Urinary bladder (tissue), 4 donors: ENCODE measurements around the gene FER. TPM values are rescaled to one million over a fixed set of nuclear protein-coding genes. Genes with fewer than 3 reads are reported as not detected.
"Not testable (repeated sequence)": the region's sequence is repeated elsewhere in the genome, so short reads cannot be mapped to it uniquely, and the experiment has no call there.

Experiments used
- DNase-seq: peaks from one replicate; pipeline ENCODE4 v3.0.0-alpha.2; 2015; ENCODE audit errors: extremely low spot score
- H3K27ac ChIP-seq: one replicate; pipeline ENCODE4 v1.5.1; 2013; ENCODE audit warnings: low read depth, mild to moderate bottlenecking, moderate library complexity
- H3K36me3 ChIP-seq: one replicate; pipeline ENCODE4 v1.6.1; 2013; ENCODE audit warnings: mild to moderate bottlenecking, moderate library complexity; ENCODE audit not compliant: insufficient read depth
- H3K4me1 ChIP-seq: one replicate; pipeline ENCODE4 v1.6.1; 2013; ENCODE audit warnings: mild to moderate bottlenecking, moderate library complexity; ENCODE audit not compliant: insufficient read depth
- H3K4me3 ChIP-seq: one replicate; pipeline ENCODE4 v1.5.1; 2013; ENCODE audit warnings: low read depth, low read length
- WGBS: extraction: QIAGEN DNeasy Blood & Tissue Kit; methylation state at CpG from one replicate; pipeline ENCODE4 v1.1.7; 2013; 5-methylcytosine and 5-hydroxymethylcytosine counted together
- polyA plus RNA-seq: library from polyadenylated mRNA; stranded (reverse); fragments of 200-250 nt; gene quantifications from one replicate; pipeline ENCODE4 v1.2.3, GENCODE V29; 2013
- total RNA-seq: library from RNA; depleted of rRNA; stranded (reverse); fragments of >200 nt; gene quantifications from one replicate; pipeline ENCODE4 v1.2.3, GENCODE V29; 2014
- donor health status: healthy with polysubstance abuse.
- donor health status: healthy.

FER gene
- total and polyA plus RNA-seq, 2 donors, result 6.3 to 84.6 TPM

- Histone ChIP-seq H3K36me3 (no peaks in the 10 kb centered on the region), H3K4me3 (no peak overlapping the region), H3K4me1 (no peaks in the 10 kb centered on the region), H3K27ac (no peak overlapping the region)
- DNase-seq, result no peak
Measured at GRCh38 chr5:108898707-108899106, 151.0 kb downstream of the FER start.

GRCh38 chr5:108899244-108899643 lies 151.5 kb downstream of the FER start:
- not testable (repeated sequence) for H3K27ac ChIP-seq, H3K36me3 ChIP-seq, DNase-seq, H3K4me1 ChIP-seq, H3K4me3 ChIP-seq
- WGBS, result 66% methylated on average over 6 of the region's 6 CpGs

- DNase-seq, result no peak
Measured at GRCh38 chr5:108900668-108901067, 153.0 kb downstream of the FER start.

GRCh38 chr5:108905805-108906204 lies 158.1 kb downstream of the FER start:
- no peak overlapping the region for H3K27ac ChIP-seq
- H3K4me3 ChIP-seq, result no peak overlapping the region
- H3K4me1 ChIP-seq, result no peaks in the 10 kb centered on the region
- DNase-seq, result no peak
- H3K36me3 ChIP-seq, result no peaks in the 10 kb centered on the region

More at GRCh38 chr5:108900668-108901067, 153.0 kb downstream of the FER start:
- H3K4me1 ChIP-seq, result no peaks in the 10 kb centered on the region
- WGBS, result 84% methylated on average over 3 of the region's 3 CpGs
- no peaks in the 10 kb centered on the region for H3K36me3 ChIP-seq
- no peak overlapping the region for H3K27ac ChIP-seq
- H3K4me3 ChIP-seq, result no peak overlapping the region

GRCh38 chr5:108910627-108911026 lies 162.9 kb downstream of the FER start:
- Histone ChIP-seq H3K36me3 (no peaks in the 10 kb centered on the region), H3K27ac (no peak overlapping the region), H3K4me3 (no peak overlapping the region), H3K4me1 (no peaks in the 10 kb centered on the region)
- no peak for DNase-seq
- 99% methylated on average over 3 of the region's 3 CpGs for WGBS

- no peaks in the 10 kb centered on the region for H3K4me1 ChIP-seq
- H3K4me3 ChIP-seq, result no peak overlapping the region
- H3K27ac ChIP-seq, result no peak overlapping the region
- no peaks in the 10 kb centered on the region for H3K36me3 ChIP-seq
- 98% methylated on average over 3 of the region's 3 CpGs for WGBS
- DNase-seq, result no peak
Measured at GRCh38 chr5:108911055-108911454, 163.4 kb downstream of the FER start.

- no peak overlapping the region for H3K27ac ChIP-seq
- H3K36me3 ChIP-seq, result no peaks in the 10 kb centered on the region
- H3K4me1 ChIP-seq, result no peaks in the 10 kb centered on the region
- no peak overlapping the region for H3K4me3 ChIP-seq
- no peak for DNase-seq
Measured at GRCh38 chr5:108917596-108917995, 169.9 kb downstream of the FER start.

GRCh38 chr5:108919591-108920326 lies 172.1 kb downstream of the FER start:
- Histone ChIP-seq H3K4me1 (no peaks in the 10 kb centered on the region), H3K27ac (no peak overlapping the region), H3K4me3 (no peak overlapping the region), H3K36me3 (no peaks in the 10 kb centered on the region)
- WGBS, result 69% methylated on average over 2 of the region's 2 CpGs
- DNase-seq, result no peak

GRCh38 chr5:108924457-108924961 lies 176.8 kb downstream of the FER start:
- no peaks in the 10 kb centered on the region for H3K36me3 ChIP-seq
- H3K4me3 ChIP-seq, result no peak overlapping the region
- no peak overlapping the region for H3K27ac ChIP-seq
- DNase-seq, result no peak
- 95% methylated on average over 3 of the region's 3 CpGs for WGBS
- no peaks in the 10 kb centered on the region for H3K4me1 ChIP-seq

- Histone ChIP-seq H3K36me3 (no peaks in the 10 kb centered on the region), H3K27ac (no peak overlapping the region), H3K4me1 (no peaks in the 10 kb centered on the region), H3K4me3 (no peak overlapping the region)
- no peak for DNase-seq
Measured at GRCh38 chr5:108925073-108925472, 177.4 kb downstream of the FER start.

- Histone ChIP-seq H3K4me3 (no peak overlapping the region), H3K27ac (no peak overlapping the region), H3K36me3 (no peaks in the 10 kb centered on the region), H3K4me1 (no peaks in the 10 kb centered on the region)
- no peak for DNase-seq
- 93% methylated on average over 3 of the region's 3 CpGs for WGBS
Measured at GRCh38 chr5:108930107-108930506, 182.4 kb downstream of the FER start.

GRCh38 chr5:108935611-108936010 lies 187.9 kb downstream of the FER start:
- Histone ChIP-seq H3K4me3 (no peak overlapping the region), H3K36me3 (no peaks in the 10 kb centered on the region), H3K4me1 (no peaks in the 10 kb centered on the region), H3K27ac (no peak overlapping the region)
- WGBS, result 31% methylated on average over 2 of the region's 2 CpGs
- DNase-seq, result no peak

- H3K4me3 ChIP-seq, result no peak overlapping the region
- H3K27ac ChIP-seq, result no peak overlapping the region
- H3K4me1 ChIP-seq, result no peaks in the 10 kb centered on the region
- 95% methylated on average over 2 of the region's 2 CpGs for WGBS
- DNase-seq, result no peak
- H3K36me3 ChIP-seq, result no peaks in the 10 kb centered on the region
Measured at GRCh38 chr5:108937221-108937620, 189.5 kb downstream of the FER start.

GRCh38 chr5:108940506-108940905 lies 192.8 kb downstream of the FER start:
- H3K4me3 ChIP-seq, result no peak overlapping the region
- H3K4me1 ChIP-seq, result no peaks in the 10 kb centered on the region
- 91% methylated on average over 4 of the region's 4 CpGs for WGBS
- no peak for DNase-seq
- no peaks in the 10 kb centered on the region for H3K36me3 ChIP-seq
- no peak overlapping the region for H3K27ac ChIP-seq

- H3K4me3 ChIP-seq, result no peak overlapping the region
- no peaks in the 10 kb centered on the region for H3K4me1 ChIP-seq
- no peaks in the 10 kb centered on the region for H3K36me3 ChIP-seq
- WGBS, result 91% methylated on average over 2 of the region's 2 CpGs
- no peak for DNase-seq
- H3K27ac ChIP-seq, result no peak overlapping the region
Measured at GRCh38 chr5:108941746-108942145, 194.0 kb downstream of the FER start.
